Measurements from ENCODE around the gene MYOM1. TPM values are rescaled to one million over a fixed set of nuclear protein-coding genes. Genes with fewer than 3 reads are reported as not detected.
A peak's percentile ranks its signal among the peaks of the same experiment; 100 is the strongest.
"Not testable (repeated sequence)": the region's sequence is repeated elsewhere in the genome, so short reads cannot be mapped to it uniquely, and the experiment has no call there.

Gene MYOM1
- total and polyA plus RNA-seq, 2 experiments from 2014 or later: 1.1 to 1.8 TPM

GRCh38 chr18:3035635-3036034, 184.1 kb downstream of the MYOM1 start:
- H3K36me3 ChIP-seq (replicated peaks; ENCODE audit: insufficient read depth, low read depth): no peaks in the 10 kb centered on the region
- no peaks in the 10 kb centered on the region for H3K9me3 ChIP-seq (ENCODE audit: low read depth)
- no peak for DNase-seq (ENCODE audit: low spot score)
- H3K4me3 ChIP-seq: no peak overlapping the region
- WGBS (ENCODE audit: low lambda C conversion rate, missing lambda C conversion rate): 94% methylated on average over 5 of the region's 5 CpGs
- no peaks in the 10 kb centered on the region for H3K27me3 ChIP-seq
- H3K4me1 ChIP-seq (ENCODE audit: insufficient read depth): peaks cover 3% of the 10 kb centered on the region
- no peaks in the 10 kb centered on the region for H3K79me2 ChIP-seq
- no peak overlapping the region for H3K27ac ChIP-seq
- TF ChIP-seq, protein P1, sequence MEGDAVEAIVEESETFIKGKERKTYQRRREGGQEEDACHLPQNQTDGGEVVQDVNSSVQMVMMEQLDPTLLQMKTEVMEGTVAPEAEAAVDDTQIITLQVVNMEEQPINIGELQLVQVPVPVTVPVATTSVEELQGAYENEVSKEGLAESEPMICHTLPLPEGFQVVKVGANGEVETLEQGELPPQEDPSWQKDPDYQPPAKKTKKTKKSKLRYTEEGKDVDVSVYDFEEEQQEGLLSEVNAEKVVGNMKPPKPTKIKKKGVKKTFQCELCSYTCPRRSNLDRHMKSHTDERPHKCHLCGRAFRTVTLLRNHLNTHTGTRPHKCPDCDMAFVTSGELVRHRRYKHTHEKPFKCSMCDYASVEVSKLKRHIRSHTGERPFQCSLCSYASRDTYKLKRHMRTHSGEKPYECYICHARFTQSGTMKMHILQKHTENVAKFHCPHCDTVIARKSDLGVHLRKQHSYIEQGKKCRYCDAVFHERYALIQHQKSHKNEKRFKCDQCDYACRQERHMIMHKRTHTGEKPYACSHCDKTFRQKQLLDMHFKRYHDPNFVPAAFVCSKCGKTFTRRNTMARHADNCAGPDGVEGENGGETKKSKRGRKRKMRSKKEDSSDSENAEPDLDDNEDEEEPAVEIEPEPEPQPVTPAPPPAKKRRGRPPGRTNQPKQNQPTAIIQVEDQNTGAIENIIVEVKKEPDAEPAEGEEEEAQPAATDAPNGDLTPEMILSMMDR (IDR thresholded peaks at IDR 0.05; ENCODE audit: poor library complexity): no peak
- TF ChIP-seq EZH2 (IDR thresholded peaks at IDR 0.05; ENCODE audit: borderline replicate concordance): no peak
- no peak overlapping the region for H3K4me2 ChIP-seq
- no peaks in the 10 kb centered on the region for H4K20me1 ChIP-seq (ENCODE audit: insufficient read depth, poor library complexity, severe bottlenecking)
- H2AFZ ChIP-seq: no peak overlapping the region
- H3K9me2 ChIP-seq (replicated peaks; ENCODE audit: insufficient read depth): no peaks in the 10 kb centered on the region

DNA sequence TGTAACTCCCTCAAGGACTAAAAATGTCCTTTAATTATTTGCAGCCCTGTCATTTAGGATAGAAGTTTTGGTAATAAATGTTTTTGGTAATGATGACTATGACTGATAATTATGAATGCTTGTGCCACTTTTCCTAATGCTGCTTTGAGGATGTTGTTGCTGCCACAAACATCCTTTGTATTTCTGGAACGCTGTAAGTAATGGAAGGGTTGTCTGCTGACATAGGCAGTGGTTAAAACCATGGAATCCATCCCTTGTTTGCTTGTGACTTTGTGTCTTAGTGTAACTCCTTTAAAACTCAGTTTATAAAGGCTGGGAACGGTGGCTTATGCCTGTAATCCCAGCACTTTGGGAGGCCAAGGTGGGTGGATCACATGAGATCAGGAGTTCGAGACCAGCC, 187.0 kb downstream of the MYOM1 start:
- no peaks in the 10 kb centered on the region for H3K79me2 ChIP-seq
- DNase-seq (ENCODE audit: low spot score): no peak
- no peaks in the 10 kb centered on the region for H3K9me2 ChIP-seq (replicated peaks; ENCODE audit: insufficient read depth)
- peaks cover 22% of the 10 kb centered on the region for H3K4me1 ChIP-seq (ENCODE audit: insufficient read depth)
- H3K9me3 ChIP-seq (ENCODE audit: low read depth): no peaks in the 10 kb centered on the region
- H3K36me3 ChIP-seq (replicated peaks; ENCODE audit: insufficient read depth, low read depth): no peaks in the 10 kb centered on the region
- TF ChIP-seq EZH2 (IDR thresholded peaks at IDR 0.05; ENCODE audit: borderline replicate concordance): no peak
- TF ChIP-seq, protein P1 (IDR thresholded peaks at IDR 0.05; ENCODE audit: poor library complexity): no peak
- no peak for TF ChIP-seq EZH2phosphoT487 (IDR thresholded peaks at IDR 0.05; ENCODE audit: low read depth, severe bottlenecking, unreplicated experiment)
- no peak overlapping the region for H2AFZ ChIP-seq
- no peaks in the 10 kb centered on the region for H4K20me1 ChIP-seq (ENCODE audit: insufficient read depth, poor library complexity, severe bottlenecking)
- no peak overlapping the region for H3K4me3 ChIP-seq
- WGBS (ENCODE audit: low lambda C conversion rate, missing lambda C conversion rate): 84% methylated on average over 3 of the region's 3 CpGs
- H3K27me3 ChIP-seq: no peaks in the 10 kb centered on the region
- no peak overlapping the region for H3K27ac ChIP-seq
- H3K4me2 ChIP-seq: no peak overlapping the region

- peak overlapping the region; percentile 94 for H3K27ac ChIP-seq
Measured at GRCh38 chr18:3029215-3029952, 190.4 kb downstream of the MYOM1 start.

DNA sequence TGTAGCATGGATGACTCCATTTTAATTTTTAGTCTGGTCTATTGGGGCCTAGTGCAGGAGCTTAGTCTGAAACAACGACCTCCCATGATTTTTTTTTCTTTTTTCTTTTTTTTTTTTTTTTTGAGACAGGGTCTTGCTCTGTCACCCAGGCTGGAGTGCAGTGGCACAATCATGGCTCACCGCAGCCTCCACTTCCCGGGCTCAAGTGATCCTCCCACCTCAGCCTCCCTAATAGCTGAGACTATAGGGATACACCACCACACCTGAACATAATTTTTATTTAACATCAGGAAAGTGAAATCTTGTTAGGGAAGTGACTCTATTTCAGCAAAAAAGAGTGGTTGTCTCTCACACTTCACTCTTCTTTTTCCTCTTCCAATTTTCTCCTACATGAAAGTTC, 191.7 kb downstream of the MYOM1 start:
- not testable (repeated sequence) for H3K79me2 ChIP-seq; H4K20me1 ChIP-seq (ENCODE audit: insufficient read depth, poor library complexity, severe bottlenecking); H3K9me3 ChIP-seq (ENCODE audit: low read depth); H3K9me2 ChIP-seq (replicated peaks; ENCODE audit: insufficient read depth); H3K27me3 ChIP-seq; H3K4me3 ChIP-seq; DNase-seq (ENCODE audit: low spot score); H3K36me3 ChIP-seq (replicated peaks; ENCODE audit: insufficient read depth, low read depth)
- Histone ChIP-seq H3K4me1 (ENCODE audit: insufficient read depth) (peaks cover 28% of the 10 kb centered on the region), H2AFZ (peak overlapping the region; percentile 44), H3K4me2 (peak overlapping the region; percentile 6), H3K27ac (peak overlapping the region; percentile 94)
- 82% methylated on average over 3 of the region's 3 CpGs for WGBS (ENCODE audit: low lambda C conversion rate, missing lambda C conversion rate)

More at GRCh38 chr18:3029215-3029952, 190.4 kb downstream of the MYOM1 start:
- no peaks in the 10 kb centered on the region for H3K79me2 ChIP-seq
- peaks cover 28% of the 10 kb centered on the region for H3K4me1 ChIP-seq (ENCODE audit: insufficient read depth)
- WGBS (ENCODE audit: low lambda C conversion rate, missing lambda C conversion rate): 30% methylated on average over 12 of the region's 12 CpGs
- no peaks in the 10 kb centered on the region for H4K20me1 ChIP-seq (ENCODE audit: insufficient read depth, poor library complexity, severe bottlenecking)
- H3K27me3 ChIP-seq: no peaks in the 10 kb centered on the region
- peak; percentile 67 for DNase-seq (ENCODE audit: low spot score)
- TF ChIP-seq EZH2phosphoT487 (IDR thresholded peaks at IDR 0.05; ENCODE audit: low read depth, severe bottlenecking, unreplicated experiment) (no peak), EZH2 (IDR thresholded peaks at IDR 0.05; ENCODE audit: borderline replicate concordance) (no peak)
- TF ChIP-seq, protein P1 (IDR thresholded peaks at IDR 0.05; ENCODE audit: poor library complexity): no peak
- no peaks in the 10 kb centered on the region for H3K36me3 ChIP-seq (replicated peaks; ENCODE audit: insufficient read depth, low read depth)
- peak overlapping the region; percentile 42 for H2AFZ ChIP-seq
- peak overlapping the region; percentile 59 for H3K4me2 ChIP-seq
- no peaks in the 10 kb centered on the region for H3K9me3 ChIP-seq (ENCODE audit: low read depth)
- no peak overlapping the region for H3K4me3 ChIP-seq
- H3K9me2 ChIP-seq (replicated peaks; ENCODE audit: insufficient read depth): no peaks in the 10 kb centered on the region

Data from hepatocyte (in vitro differentiated cells).